CD1c-positive myeloid dendritic cell (primary cell): ENCODE measurements around the gene HEATR5A.
A peak's percentile ranks its signal among the peaks of the same experiment; 100 is the strongest.

Source experiments
- DNase-seq: peaks from one replicate; pipeline ENCODE4 v3.0.0-alpha.2; 2016; ENCODE audit errors: extremely low spot score

HEATR5A gene

GRCh38 chr14:31426663-31427062 lies 6.3 kb upstream of the HEATR5A start:
- no peak for DNase-seq

- DNase-seq = no peak
These were observed 5.6 kb upstream of the HEATR5A start for GRCh38 chr14:31425905-31426304.

- DNase-seq = no peak
These were observed 850 bp upstream of the HEATR5A start for GRCh38 chr14:31421200-31421599.

- DNase-seq = peak; percentile 69
These were observed 407 bp downstream of the HEATR5A start for GRCh38 chr14:31419967-31420318.

DNA sequence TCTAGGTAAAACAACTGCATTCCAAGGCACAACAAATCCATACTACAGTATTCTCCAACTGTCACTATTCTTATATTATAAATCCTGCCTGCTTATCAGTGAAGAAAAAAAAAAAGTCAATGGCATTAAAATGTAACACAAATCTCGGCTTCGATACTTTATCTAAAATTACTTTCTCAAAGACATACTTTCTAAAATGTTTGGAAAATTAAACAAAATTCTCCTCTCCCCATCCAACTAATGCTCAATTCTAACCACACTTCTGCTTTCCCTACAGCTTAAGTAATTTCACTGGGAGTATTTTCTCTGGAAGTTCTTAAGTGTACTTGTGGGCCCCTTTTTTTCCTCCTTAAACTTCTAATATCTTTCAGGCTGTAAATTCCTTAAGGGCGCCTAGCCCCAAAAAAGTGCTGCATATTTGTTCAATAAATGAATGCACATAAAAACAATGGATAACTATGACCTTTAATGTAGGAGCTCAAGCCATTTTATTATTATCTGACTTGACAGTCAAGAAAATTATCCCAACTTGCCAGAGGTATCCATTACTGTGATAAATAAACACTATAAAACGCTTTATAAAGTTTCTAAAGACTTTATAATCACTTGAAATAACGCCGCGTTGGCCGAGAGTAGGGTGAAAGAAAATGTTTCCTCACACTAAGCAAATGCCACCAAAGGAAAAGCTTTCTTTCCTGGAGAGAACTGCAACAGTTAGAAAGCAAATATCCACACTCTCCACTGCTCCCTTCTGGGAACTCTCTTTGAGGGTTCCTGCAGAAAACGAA lies 977 bp downstream of the HEATR5A start:
- DNase-seq = peak; percentile 14

DNA sequence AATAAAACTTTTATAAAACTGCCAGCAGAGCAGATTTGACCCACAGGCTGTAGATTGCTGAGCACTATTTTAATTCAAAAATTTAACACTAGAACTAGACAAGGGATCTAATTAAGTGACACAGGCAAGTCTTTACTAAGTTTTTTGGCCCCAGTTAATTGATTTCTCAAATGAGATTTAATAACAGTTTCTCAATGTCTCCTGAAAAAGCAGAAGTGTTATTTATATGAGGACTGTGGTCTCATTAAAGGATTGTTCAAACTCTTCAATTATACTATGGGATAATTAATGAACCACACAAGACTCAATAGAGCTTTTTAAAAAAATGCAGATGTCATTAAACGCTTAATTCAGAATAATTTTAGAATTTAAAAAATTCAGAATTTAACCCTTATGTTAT lies 1.9 kb downstream of the HEATR5A start:
- DNase-seq = no peak

GRCh38 chr14:31414190-31414833 lies 6.0 kb downstream of the HEATR5A start:
- DNase-seq = peak; percentile 6

DNA sequence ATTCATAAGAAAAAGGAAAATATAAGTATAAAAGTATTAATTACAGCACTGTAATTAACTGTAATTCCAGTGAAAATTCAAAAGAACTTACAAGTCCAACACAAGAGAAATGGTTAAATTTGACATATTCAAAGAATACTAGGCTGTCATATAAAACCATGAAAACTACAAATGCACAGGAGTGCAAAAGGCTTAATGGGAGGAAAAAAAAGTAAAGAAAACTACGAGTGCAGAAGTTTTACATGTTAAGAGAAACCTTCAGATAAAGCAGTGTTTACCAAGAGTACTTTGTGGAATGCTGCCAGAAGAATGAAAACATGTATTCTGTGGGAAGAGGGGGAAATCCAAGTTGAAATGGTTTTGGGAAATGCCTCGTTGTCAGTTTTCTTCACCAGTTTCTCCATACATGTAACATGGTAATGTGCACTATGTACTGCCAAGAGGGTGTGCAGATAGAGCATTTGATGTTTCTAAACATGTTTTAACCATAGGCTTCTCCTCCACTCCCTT lies 9.1 kb downstream of the HEATR5A start:
- DNase-seq = peak; percentile 31

- DNase-seq = peak; percentile 63
These were observed 10.2 kb downstream of the HEATR5A start for GRCh38 chr14:31410048-31410650.

- DNase-seq = no peak
These were observed 11.9 kb downstream of the HEATR5A start for GRCh38 chr14:31408421-31408820.

DNA sequence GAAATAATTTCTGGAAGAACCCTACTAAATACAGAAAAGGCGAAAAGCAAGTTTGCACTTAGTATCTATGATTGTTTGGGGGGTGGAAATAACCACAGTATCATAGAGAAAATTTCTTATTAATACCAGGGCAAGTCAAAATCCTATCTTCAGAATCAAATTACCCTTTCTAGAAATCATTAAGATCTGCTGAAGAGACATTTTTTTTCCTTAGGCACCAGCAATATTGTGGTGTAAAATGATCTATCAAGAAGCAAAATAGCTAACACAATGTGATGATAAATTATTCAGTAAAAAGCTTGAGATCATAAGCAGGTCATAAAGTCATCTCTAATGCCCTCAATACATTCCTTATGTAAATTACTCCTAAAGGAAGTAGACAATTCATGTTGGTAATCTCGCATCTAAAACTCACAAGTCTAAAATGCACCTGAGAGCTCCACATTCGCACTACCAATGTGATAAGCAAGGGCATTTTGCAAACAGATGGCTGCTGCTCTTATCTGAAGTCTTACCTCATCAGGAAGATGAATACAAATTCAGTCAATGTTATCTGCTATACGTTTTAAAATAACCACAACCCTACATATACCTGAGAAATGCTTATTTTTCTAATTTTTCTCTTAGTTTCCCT lies 14.6 kb downstream of the HEATR5A start:
- no peak for DNase-seq

- no peak for DNase-seq
These were observed 15.2 kb downstream of the HEATR5A start for GRCh38 chr14:31405106-31405505.

DNA sequence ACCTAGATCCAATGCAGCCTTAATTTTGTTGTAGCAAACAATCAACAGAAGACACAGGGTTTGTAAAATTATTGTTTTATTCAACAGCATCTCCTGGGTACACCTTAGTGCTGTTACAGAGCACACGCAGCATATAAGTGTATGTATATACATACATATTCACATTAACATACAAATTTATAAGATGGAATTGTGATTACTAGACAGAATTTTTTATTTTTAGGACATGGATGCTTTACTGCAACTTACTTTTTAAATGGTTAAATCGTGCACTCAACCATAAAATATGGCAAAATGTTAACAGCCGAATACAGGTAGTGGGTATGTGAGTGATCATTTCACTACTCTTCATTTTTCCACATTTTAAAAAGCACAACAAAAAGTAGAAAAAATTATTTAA lies 16.6 kb downstream of the HEATR5A start:
- no peak for DNase-seq

- no peak for DNase-seq
These were observed 17.4 kb downstream of the HEATR5A start for GRCh38 chr14:31402764-31403439.

GRCh38 chr14:31401369-31401932 lies 18.9 kb downstream of the HEATR5A start:
- no peak for DNase-seq

- DNase-seq = no peak
These were observed 20.2 kb downstream of the HEATR5A start for GRCh38 chr14:31400031-31400638.

- DNase-seq = no peak
These were observed 24.7 kb downstream of the HEATR5A start for GRCh38 chr14:31395572-31396205.

GRCh38 chr14:31395119-31395518 lies 25.2 kb downstream of the HEATR5A start:
- no peak for DNase-seq

DNA sequence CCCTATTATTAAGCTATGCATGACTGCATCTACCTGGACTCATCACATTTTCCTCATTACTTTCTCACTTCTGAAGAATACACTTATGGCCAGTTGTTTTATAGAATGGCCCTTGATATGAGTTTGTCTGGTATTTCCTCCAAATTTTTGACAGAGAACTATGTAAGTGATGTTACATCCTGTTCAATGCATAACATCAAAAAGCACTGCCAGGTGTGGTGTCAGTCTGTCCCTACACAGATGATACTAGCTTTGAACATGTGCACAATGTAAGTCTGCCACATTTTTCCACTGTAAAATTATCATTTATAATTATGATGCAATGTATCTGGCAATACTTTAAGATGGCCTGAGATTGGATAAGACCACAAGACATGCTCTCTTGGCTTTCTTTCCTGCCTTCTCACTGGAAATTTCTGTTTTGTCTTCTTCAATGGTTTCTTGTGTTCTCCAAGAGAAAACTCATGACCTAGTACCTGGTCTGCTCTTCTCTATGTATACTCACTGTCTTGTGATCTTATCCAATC lies 28.3 kb downstream of the HEATR5A start:
- no peak for DNase-seq

DNA sequence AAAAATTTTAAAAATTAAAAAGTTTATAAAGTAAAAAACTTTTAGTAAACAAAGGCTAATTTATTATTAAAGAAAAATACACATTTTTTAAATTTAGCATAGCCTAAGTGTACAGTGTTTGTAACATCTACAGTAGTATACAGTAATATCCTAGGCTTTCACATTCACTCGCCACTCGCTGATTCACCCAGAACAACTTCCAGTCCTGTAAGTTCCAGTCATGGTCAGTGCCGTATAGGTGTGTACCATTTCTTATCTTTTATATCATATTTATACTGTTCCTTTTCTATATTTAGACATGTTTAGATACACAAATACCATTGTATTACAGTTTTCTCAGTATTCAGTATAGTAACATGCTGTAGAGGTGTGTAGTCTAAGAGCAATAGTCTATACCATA lies 28.9 kb downstream of the HEATR5A start:
- no peak for DNase-seq
